Esophagus muscularis mucosa (tissue), 3 donors: ENCODE results near the gene CDKL5.

ENCODE experiments used
- CTCF ChIP-seq, 3 experiments: fragments of 200-600 bp in 2 of 3; fragments of 450-650 bp in 1 of 3; sonication (generic) in 2 of 3; IDR thresholded peaks; one replicate each; pipeline ENCODE4 v1.5.1; 2017 to 2019; ENCODE audit warnings: antibody characterized with exemption in 3 of 3, mild to moderate bottlenecking in 2 of 3, moderate library complexity in 1 of 3
- POLR2AphosphoS5 ChIP-seq, 2 donors: sonication (generic); formaldehyde crosslinking; IDR thresholded peaks; one replicate each; pipeline ENCODE4 v1.6.1; 2017; ENCODE audit warnings: antibody characterized with exemption in 2 of 2

GRCh38 chrX:18415386-18415785 is 10.0 kb upstream of the CDKL5 start:
- TF ChIP-seq CTCF (IDR thresholded peaks at IDR 0.05) (no peak), POLR2AphosphoS5 (IDR thresholded peaks at IDR 0.05) (no peak)
